Brain pericyte (primary cell): ENCODE measurements around the gene NOTCH4.
"Not testable (repeated sequence)": the region's sequence is repeated elsewhere in the genome, so short reads cannot be mapped to it uniquely, and the experiment has no call there.

ENCODE experiments used
- DNase-seq: peaks from one replicate; pipeline ENCODE4 v3.0.0-alpha.2; 2012; ENCODE audit warnings: low read depth, low spot score

The NOTCH4 gene

DNA sequence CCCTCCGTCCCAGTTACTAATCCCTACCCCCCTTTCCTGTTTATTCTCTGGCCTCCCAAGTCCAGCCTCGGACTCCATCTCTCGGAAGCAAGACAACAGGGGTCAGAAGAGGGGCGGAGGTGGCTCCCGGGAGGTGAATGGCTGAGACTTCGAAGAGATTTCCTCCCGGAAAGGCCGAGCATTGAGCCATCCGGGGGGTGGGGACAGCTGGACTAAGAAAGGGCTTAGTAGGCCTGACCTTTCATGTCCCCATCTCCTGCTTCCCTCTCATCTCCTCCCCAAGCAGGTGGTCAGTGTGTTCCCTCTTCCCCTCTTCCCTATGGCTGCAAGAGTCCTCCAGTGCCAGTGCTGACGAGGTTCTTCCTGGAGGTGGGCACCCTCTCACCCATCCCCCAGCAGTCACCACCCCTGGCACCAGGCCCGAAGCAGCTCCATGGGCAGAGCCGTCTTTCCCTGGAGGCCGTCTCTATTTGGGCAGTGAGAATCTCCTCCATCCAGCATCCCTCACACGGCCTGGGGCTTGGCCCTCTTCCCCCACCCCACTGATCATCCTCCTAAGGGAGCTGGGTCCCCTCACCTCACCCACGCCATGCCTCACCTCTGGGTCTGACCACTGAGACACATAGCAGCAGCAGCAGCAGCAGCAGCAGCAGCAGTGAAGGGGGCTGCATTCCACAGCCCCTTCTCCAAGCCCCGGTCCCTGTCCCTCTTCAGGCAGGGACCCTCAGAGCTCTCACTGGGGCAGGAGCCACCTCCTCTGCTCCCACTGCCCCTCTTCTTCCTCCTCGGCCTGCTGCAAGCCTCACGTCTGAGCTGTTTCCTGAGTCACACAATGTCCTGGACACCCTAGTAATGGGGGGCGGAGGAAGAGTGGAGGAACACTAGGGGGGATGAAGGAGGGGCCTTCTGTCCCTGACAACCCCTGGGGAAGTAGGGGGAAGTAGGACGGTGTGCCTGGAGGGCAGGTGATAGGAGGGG, at the start of gene NOTCH4:
TSS of gene NOTCH4 (minus strand) at position 810 of the 978 bp plus-strand sequence. CDS start at position 671, 139 bp downstream.
- DNase-seq = no peak

DNA sequence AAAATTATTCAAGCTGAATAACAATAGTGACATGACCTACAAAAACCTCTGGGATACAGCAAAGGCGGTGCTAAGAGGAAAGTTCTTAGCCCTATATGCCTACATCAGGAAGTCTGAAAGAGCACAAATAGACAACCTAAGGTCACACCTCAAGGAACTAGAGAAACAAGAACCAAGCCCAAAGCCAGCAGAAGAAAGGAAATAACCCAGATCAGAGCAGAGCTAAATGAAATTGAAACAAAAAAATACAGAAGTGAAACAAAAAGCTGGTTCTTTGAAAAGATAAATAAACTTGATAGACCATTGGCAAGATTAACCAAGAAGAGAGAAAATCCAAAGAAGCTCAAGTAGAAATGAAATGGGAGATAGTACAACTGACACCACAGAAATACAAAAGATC, 47.6 kb upstream of the NOTCH4 start:
- DNase-seq = no peak

DNA sequence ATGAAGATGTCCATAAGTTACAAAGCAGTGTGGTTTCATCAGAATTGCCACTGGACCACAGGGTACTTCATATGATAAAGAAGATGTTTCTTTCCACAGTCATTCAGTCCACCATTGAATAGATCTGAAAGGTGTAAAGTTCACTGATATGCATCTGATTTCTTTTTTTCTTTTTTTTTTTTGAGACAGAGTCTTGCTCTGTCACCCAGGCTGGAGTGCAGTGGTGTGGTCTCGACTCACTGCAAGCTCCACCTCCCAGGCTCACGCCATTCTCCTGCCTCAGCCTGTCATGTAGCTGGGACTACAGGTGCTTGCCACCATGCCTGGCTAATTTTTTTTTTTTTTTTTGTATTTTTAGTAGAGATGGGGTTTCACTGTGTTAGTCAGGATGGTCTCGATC, 44.6 kb upstream of the NOTCH4 start:
- DNase-seq = not testable (repeated sequence)

DNA sequence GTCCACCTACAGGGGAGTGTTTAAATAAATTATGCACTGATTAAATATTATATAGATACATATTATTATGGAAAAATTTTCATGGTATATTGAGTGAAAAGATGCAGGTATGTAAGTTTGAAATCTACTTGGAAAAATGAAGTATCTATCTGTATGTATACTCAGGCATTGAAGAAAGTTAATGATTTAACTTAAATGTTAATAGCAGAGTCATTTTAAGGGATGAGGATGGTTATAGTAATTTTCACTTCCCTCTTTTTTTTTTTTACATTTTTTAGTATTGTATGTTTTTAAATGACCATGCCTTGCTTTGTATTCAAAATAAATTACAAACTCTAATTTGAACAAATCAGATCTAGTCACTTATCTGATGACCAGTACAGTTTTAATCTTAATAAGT, 43.2 kb upstream of the NOTCH4 start:
- no peak for DNase-seq

DNA sequence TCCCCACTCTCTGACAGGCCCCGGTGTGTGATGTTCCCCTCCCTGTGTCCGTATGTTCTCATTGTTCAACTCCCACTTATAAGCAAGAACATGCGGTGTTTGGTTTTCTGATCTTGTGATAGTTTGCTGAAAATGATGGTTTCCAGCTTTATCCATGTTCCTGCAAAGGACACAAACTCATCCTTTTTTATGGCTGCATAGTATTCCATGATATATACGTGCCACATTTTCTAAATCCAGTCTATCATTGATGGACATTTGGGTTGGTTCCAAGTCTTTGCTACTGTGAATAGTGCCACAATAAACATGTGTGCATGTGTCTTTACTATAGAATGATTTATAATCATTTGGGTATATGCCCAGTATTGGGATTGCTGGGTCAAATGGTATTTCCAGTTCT, 33.4 kb upstream of the NOTCH4 start:
- DNase-seq = not testable (repeated sequence)

DNA sequence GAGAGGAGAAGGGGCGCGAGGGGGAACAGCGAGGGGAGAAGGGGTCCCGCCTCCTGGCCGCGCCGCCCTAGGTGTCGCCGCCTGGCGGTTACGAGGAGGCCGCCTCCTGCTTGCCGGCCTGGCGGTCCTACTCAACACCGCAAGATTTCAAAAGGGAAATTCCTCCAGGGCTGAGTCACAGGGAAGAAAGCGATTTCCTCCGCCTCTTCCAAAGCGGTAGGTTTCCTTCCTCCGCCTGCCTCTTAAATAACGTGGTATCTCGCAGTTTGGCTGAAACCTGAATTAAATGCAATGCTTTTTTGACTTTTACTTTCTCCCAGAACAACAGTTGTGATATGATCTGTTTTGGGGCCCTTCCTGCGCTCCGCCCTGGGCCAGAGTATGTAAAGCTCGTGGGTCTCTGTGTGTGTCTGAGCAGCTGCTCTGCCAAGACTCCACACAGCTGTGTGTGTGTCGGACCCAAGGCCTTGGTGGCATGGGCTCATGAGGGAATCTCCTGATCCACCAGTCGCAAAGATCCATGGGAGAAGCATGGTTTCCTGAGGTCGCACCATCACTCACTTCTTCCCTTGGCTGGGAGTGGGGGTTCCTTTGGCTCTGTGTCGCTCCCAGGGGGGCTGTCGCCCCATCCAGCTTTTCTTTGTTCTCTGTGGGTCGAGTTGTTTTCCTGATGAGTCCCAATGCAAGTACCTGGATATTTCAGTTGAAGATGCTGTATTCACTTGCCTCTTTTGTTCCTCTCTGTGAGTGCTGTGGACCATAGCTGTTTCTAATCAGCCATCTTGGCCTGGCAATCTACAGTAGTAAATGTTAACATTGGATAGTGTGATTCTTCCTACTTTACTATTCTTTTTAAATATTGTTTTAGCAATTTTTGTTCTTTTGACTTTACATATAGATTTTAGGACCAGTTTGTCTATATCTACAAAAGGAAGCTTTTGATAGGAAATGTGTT, 31.6 kb upstream of the NOTCH4 start:
- peak; percentile 16 for DNase-seq

DNA sequence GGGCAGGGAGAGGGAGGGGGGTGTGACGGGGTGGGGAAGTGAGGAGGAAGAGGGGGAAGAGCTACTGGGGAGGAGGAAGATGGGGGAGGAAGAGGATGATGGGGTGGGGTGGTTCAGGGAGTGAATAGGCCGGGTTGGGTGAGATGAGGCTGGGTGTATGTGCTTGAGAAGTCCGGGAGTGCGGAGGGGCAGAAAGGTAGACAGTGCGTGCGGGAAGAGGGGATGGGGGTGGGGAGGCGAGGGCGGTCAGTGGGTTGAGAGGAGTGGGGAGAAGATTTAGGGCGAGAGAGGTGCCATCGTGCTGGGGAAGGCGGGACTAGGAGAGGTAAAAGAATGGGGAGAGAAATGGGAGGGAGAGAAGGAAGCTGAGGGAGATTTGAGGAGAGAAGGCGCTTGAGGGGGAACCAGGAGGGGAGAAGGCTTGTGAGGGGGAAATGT, 30.9 kb upstream of the NOTCH4 start:
- no peak for DNase-seq

DNA sequence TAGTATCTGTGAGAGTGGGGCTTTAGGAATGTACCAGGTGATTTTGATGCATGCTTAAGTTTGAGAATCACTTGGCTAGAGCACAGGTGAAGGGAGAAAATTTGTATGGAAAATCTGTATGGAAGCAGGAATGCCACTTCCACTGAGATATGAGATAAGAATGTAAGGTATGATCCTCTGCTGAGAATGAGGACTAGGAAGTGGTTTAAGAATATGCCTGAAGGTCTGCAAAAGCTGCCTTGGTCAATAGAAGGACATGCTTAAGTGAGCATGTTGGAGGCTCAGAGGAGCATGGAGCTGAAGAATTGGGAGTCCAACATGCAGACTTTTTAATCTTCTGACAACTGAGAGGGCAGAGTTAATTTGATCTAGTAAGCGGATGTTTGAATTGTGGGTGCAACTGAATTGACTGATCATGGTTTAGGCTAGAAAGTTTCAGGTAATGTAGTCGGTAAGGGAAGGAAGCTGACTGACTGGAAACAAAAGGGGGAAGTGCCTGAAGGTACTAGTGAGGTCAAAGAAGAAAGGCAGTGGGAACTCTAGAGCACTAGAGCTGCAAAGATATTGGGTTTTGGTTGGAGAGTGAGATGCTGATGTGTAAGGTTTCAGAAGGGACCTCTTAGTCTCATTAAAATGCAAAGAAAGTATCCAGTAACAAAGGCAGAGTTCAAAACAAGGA, 28.6 kb upstream of the NOTCH4 start:
- no peak for DNase-seq

DNA sequence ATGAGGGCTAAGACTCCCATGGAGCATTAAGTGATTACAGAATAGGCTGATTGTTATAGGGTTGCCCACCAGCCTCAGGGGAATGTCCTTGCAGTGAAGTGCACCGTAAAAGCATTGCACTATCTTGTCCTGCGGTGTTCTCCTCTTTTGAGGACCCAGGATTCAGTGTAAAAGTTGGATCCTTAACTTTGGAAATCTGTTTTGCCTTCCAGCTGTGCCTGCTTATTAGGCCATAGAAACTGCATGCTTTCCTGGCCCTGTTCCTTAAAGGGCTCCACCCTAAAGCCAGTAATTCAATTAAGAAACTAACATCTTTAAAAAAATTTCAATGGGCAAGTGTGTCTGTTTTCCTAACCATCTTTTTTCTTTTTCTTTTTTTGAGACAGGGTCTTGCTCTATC, 25.4 kb upstream of the NOTCH4 start:
- DNase-seq = no peak

DNA sequence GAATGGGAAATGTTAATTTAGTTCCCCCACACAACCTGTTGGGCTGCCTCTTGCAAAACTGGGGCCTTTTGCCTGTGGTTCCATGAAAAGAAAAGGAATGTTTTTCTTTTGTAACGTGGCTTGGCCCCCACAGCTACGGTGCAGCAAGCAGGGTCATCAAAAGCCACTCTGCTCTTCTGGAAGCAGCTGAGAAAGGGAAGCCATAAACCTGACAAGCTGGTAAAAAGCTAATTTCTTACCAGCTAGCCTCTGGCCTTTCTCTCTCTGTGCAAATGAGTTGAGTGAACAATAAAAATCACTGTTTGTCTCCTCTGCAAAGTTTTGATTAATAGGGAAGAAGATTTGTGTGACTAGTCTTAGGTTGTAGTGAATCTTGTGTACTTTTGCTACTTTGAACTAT, 23.5 kb upstream of the NOTCH4 start:
- no peak for DNase-seq

DNA sequence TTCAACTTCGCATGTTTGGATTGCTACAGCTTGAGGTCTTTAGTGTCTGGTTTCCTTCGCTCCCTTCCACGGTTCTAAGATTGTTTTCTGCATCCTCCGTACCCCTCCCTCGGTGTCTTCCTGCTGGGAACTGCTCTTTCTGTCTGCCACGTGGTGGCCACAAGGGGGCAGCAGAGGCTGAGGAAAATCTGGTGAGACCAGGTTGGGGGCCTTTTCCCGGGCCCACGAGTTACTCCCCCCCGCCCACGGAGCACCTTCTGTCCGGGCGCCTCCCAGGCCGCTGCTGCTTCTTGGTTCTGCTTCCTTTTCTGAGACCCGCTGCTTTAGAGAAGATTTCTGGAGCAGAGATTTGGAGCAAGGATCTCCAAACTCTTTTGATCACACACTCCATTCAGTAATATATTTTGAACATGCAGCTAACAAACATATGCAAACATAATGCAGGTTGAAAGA, 21.1 kb upstream of the NOTCH4 start:
- DNase-seq = peak; percentile 58

DNA sequence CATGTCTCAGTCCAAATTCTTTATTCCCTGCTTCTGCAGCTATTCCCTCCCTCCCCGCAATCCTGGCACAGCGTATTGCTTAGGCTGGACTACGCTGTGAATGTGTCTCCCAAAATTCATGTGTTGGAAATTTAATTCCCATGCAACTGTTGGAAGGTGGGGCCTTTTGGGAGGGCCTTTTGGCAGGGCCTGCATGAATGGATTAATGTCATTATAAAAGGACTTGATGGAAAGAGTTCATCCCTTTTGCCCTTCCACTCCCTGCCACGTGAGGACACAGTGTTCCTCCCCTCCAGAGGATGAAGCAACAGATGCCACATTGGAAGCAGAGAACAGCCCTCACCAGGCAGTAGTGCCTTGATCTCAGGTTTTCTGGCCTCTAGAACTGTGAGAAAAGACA, 20.4 kb upstream of the NOTCH4 start:
- DNase-seq = no peak

DNA sequence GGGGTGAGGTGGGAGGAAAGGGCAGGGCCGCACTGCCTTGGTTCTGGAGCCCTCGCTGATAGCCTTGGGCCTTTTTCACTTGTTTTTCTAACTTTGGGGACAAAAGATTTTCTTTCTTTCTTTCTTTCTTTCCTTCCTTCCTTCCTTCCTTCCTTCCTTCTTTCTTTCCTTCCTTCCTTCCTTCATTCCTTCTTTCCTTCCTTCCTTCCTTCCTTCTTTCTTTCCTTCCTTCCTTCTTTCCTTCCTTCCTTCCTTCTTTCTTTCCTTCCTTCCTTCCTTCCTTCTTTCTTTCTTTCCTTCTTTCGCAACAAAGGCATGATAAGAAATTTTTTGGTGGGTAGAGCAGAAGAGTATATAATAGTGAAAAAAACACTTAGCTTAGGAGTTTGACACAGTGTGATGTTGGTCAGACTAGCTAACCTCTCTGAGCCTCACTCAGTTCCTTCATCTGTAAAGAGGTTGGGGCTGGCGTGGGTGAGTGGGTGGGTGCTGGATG, 18.5 kb upstream of the NOTCH4 start:
- DNase-seq = not testable (repeated sequence)

DNA sequence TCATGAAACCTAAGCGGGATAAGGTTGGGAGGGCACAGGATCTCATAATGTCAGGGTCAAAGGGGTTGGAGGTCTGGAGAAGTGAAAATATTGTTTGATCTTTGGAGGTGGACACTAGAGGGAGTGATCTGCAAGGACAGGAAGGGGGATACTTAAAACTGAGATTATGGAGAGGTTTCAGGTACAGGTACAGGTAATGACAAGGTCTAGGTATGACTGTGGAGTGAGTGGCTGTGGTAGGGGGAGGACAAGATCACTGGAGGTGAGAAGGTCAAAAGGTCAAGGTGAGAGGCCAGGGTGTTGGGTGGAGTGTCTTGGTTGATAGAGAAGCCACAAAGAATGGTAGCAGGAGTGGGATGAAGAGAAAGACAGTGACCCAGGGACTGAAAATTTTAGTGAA, 16.8 kb upstream of the NOTCH4 start:
- no peak for DNase-seq

DNA sequence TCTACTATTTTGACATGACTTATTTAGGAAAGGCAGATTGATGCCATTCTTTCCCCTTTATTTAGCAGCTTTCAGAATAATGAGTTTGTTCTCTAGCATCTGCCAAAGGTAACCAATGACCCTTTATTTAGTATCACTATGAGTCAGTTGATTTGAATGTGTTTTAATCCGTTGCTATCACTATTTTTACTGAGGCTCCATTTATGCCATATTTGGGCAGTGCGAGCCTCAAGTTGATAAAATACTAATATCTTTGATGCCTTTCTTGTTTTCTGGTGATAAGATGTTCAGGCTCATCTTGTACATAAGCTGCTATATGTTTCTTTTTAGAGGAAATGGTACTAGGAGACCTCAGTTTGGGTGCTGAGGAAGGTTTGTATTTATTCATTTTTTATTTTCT, 15.6 kb upstream of the NOTCH4 start:
- no peak for DNase-seq

DNA sequence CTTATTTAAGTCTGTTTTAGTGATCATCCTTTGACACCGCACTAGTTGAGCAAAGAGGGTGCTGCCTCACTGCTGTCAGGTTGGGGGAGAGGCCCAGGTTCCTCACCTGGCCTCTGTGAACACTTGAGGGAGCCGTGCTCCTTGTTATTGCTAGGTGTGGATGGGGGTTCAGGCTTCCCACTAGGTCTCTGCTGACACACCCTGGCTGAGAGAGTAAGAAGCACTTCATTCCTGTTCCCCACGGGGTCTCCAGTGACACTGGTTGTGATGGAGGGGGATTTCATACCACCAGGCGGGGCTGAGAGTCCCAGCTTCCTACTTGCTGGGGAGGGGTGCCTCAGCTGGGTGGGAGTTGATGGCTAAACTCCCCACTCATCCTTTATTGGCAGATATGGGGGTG, 11.1 kb upstream of the NOTCH4 start:
- no peak for DNase-seq

DNA sequence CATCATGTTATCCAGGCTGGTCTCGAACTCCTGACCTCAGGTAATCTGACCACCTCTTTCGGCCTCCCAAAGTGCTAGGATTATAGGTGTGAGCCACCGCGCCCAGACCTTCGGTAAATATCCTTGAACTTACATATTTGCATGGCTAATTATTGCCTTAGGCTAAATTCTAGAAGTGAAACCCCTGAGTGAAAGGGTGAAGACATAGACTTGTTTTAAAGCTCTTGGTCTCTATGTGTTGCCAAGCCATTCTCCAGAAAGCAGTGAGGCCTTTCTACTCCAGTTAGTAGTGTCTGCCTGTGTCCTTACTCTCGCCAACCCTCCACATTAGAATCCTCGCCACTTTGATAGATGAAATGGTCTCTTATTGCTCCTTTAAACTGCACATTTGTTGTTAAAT, 2.6 kb upstream of the NOTCH4 start:
- no peak for DNase-seq

DNA sequence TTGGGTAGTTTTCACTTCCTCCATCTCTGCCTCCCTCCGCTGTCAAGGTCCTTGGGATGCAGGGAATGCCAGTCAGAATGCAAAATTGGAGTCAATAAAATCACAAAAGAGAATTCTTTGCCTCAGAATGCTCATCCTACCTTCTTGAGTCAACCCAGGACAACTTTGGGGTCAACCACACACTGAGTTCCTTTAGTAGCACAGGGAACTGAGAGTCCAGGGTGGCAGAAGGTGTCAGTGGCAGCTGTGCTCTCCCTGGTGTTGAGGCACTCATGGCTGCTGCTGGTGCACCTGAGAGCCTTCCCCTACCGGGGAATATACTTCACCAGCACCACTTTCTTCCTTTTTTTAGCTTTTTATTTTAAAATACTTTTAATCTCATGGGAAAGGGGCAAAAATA, 829 bp upstream of the NOTCH4 start:
- DNase-seq = no peak

DNA sequence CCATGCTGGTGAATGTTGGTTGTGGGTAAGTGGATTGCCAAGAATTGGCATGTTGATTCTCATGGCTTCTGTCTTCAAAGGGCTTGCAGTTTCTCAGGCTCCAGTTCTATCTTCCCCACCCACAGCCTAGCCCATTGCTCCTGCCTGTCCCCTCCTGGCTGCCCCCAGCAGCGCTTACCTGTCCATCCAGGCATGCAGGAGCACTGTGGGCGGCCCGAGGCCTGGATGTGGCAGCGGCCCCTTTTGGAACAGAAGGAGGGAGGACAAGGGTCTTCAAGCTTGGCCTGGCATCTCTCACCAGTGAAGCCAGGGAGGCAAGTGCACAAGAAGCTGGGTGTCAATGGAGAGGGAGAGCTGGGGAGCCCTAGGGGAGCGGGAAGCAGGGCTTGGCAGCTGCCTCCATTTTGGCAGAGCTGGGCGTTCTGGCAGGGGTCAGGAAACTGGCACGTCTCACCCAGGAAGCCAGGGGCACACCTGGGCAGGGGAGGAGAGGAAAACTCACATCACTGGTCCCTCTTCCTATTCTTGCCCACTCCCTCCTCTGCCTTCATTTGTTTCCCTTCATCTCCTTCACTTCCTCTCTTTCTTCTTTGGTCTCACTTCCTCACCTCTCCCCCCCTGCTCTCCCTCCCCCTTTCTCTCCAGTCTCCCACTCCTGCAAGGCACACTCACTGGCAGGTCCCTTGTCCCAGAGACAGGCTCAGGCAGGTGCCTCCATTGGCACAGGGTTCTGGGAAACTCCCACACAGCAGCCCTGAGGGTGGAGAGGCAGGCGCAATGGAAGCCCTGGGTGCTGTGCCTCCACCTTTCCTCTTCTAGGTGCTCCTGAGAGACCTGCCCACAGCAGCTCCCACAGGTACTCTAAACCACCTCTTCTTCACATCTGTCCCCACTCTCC, 1.3 kb downstream of the NOTCH4 start:
- no peak for DNase-seq

DNA sequence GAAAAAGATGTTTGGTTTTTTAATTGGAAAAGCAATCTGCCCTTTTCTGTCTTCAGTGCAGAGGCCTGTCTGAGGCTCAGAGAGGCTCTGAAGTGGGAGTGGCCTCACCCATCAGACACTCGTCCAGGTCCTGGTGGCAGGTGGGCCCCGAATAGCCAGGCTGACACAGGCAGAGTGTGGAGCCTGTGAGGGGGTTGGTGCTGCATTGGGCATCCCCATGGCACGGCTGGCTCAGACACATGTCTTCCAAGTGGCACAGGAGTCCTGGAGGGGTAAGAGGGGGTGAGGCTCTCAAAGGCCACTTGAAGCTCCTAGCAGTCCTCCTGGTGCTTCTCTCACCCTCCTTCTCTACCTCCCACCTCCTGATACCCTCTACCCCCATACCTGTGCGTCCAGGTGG, 3.8 kb downstream of the NOTCH4 start:
- DNase-seq = no peak
